Activated CD8-positive, alpha-beta memory T cell treated with anti-CD3 and anti-CD28 coated beads, Interleukin-2, amount 50 U/mL, for 4 hours (primary cell): ENCODE results near the gene GLI2.

Experiments
- DNase-seq: peaks from one replicate; pipeline ENCODE4 v3.0.0-alpha.2; 2020

Gene GLI2

DNA sequence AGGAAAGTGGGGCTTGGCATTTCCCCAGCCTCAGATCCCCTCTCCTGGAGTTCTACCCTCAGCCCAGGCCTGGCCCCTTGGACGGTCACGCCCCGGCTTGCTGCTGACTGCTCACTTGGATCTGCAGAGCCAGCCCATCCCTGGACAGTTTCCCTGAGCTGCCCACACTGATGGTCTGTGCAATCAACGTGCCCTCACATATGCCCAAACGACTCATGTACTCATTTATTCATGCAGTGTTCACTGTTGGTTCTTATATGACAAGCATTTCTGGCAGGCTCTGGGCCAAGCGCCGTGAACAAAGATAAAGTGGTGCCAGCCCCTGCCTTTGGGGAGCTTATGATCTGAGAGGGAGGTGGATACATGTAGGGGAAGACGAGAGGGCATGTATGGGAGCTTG is 20.3 kb upstream of the GLI2 start:
- no peak for DNase-seq

DNA sequence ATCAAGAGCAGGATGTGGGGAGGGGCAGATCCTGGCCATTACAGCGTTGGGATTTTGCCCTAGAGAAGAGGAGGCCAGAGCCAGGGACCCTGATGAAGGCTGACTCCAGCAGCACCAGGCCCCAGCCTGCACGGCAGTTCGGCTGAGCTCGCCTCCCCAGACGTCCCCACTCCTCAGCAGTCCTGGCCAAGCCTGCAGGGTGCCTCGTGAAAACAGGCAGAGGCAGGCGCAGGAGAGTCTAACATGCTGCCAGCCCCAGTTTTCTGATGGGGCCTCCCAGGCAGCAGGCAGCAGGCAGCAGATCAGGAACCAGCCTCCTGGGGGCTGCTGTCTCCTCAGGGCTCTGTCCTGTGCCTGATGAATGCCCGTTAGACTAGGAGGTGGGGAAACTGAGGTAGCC is 19.7 kb upstream of the GLI2 start:
- no peak for DNase-seq

DNA sequence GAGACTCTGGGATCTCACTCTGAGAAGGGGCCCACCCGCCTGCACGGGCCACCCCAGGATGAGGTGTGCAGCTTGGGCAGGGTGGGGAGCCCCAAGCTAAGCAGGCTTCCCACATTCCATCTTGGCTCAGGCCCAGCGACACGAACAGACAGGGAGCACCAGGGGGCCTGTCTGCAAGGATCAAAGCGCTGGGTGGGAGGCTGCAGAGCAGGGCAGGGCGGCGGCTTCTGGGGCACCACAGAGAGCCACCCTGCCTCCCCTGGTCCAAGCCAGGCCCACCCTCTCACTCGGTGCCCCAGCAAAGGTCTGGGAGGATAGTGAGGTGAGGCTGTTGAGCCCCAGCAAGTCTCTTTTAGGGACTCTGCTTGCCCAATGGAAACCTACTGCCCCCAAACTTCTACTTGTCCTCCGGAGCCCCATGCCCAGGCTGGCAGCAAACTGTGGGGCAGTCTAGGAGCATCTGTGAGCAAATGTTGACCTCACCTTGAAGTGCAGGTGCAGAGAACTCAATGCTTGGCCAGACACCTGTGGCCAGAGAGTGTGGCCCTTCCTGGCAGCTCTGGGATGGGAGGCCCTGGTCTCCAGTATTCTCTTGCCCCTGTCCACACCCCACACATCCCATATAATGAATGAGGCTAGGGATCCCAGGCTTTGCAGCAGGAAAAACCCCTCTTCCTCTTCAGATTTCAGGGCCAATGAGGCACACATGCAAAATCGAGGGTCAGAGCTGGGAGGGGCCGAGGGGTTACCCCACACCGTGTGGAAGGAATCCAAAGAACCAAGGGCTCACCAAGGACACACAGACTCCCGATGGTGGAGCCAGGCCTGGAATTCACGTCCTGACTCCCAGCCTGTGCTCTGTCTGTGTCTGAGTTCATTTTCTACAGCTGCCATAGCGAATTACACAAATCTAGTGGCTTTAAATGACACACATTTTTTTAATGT is 18.8 kb upstream of the GLI2 start:
- DNase-seq: no peak

DNA sequence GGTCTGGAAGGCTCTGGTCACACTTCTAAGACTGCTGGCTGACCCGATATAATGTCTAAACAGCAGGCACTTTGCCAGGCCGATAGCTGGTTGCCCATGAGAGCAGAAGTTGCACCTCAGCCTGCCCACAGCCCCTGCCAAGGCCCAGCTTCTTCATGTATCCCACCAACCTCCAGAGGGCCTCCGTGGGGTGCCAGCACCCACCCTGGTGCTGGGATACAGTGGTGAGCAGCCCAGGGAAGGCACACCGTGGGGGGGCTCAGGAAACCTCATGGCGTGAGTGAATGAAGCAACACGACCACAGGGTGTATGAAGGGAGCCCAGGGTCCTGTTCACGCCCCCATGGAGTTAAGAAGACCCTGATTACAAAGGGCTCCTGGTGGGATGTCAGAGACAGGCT is 16.2 kb upstream of the GLI2 start:
- DNase-seq: no peak

DNA sequence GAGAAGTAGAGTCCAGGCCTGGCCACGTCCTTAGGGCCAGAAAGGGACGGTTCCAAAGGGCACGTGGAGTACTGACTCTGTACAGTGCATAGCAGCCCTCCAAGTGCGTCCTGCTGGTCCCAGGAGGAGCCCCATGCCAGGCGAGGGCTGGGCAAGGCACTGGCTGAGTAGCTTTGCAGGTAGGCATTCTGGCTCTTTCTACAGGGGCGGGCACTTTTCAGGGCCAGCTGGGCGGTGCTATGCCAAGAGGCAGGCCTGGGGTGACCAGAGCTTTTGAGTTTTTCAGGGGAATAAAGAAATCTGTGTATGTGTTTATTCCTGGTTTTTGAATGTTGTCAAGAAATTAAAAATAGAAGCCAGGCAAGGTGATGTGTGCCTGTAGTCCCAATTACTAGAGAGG is 15.4 kb upstream of the GLI2 start:
- no peak for DNase-seq

DNA sequence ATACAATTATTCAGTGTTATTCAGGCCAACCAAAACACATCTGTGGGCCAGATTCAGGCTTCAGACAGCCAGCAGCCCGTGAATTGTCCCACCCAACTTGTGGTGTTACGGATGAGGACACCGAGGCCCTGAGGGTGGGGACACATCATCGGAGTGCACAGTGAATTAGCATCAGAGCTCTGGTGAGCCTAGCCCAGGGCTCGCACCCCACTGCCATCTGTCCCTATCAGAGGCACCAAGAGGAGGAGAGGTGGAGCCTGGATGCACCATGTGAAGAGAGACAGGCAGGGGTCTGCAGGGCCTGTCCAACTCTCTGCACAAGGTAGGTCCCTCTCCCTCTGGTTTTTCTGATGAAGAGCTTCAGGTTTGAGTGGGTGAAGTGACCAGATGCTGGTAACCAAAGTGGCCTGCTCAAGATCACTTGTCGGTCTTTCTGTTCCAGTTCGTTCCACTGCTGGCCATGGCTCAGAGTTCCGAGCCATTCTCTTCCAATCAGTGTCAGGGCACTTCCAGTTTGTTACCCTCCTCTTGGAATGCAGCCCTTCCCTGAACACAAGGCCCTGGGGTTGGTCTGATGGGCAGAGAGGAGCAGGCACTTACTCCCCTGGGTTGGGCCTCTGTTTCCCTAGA is 14.8 kb upstream of the GLI2 start:
- no peak for DNase-seq

DNA sequence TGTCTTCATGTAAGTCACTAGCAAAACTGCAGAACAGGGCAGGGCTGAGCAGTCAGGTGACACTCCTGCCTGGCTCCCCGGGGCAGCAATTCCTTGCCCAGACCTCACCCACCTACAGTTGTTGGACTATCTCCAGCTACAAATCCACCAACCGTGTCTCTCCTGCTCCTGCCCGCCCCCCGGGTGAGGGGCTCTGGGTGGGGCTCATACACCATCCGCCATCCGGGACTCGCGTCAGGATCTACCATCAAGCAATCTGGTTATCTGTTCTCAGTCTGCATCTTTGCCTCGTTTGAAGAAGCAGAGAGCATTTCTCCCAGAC is 13.5 kb upstream of the GLI2 start:
- no peak for DNase-seq

DNA sequence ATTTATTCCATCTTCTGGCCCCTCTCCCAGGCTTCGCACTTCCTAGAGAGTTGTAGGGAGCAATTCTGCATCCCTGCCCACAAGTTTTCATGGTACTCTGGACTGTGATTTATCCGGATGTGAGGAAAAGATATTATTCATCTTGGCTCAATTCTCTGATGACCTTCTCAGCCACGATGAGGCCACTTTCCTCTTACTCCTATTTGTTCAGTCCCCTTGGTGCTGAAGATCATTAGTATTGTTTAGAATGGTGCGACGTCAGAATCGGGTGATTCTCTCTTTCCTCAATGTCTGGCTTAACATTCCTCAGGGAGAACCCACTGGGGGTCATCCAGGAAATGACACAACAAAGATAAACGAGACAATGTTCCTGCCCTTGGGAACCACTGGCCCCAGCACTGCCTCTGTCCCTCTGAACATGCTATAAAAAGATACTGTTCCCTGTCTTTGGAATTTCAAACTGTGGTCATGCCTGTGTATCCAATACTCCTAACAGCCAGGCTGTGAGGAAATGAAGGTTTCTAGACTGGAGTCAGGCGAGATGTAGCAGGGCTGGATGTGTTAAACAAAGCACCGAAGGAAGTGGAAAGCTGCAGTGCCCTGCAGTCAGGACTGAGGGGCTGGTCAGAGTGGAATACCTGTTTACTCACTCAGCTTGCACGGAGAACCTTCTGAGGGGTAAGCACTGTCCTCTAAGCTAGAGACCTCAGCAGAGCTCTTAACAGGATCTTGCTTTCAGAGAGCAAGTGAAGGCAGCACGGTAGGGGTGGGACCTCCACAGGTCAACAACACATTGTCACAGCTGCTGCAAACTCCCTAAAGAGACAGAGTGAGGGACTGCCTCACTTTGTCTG is 12.9 kb upstream of the GLI2 start:
- DNase-seq: no peak

DNA sequence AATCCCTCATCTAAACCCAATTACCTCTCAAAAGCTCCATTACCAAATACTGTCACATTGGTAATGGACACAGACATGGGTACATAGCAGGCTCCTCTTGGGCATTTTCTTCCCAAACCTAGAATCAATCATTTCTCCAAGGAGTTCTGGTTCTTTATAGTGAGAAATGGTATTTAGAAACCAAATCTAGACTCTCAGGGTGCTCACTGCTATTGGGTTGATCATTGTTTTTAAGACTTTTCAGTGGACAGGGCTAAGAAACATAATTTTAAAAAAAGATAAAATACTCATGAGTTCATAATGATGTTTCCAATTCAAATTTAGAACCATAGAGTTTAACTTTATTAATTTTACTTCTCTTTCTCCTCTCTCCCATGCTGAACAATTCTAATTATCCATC is 9.4 kb upstream of the GLI2 start:
- no peak for DNase-seq

DNA sequence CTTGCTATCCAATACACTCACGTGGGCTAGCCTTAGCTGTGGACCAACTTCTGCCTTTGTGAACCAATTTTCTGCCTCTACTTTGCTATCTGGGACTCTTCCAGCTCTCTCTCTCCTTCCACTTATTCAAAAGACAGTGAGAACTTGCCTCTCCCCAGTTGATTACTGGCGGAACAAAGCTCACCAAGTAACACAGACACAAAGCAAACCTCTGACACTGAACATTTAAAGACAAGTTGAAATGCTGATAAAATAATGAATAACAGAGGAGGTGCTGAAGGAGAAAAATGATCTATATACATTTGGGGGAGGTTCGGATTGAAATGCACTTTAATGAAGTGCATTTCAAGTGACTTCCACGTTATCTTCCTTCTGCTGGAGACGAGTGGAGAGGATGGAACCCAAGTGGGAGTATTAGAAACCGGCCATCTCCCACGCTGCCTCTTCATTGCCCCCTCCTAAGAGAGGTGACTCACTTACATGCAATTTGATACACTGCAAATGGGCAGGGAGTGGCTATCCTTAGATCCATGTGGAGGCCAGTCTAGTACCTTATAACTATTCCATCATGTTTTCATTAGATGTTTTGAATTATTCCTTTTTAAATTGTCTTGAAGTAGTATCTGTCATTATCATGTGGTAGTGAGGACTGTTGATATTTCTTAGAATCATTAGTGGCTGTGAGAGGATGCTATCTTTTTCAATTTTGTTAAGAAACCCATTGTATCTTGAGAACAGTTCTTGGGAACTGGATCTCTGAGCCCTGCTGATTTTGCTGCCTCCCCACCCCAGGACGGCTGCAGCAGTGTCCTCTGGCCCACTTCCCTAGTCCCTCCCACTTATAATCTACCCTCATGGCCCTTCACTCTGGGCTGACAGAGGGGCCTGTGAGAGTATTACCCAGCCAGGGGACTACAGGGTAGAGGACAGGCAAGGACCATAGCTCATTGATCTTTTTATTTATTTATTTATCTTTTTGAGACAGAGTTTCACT is 6.0 kb upstream of the GLI2 start:
- no peak for DNase-seq

DNA sequence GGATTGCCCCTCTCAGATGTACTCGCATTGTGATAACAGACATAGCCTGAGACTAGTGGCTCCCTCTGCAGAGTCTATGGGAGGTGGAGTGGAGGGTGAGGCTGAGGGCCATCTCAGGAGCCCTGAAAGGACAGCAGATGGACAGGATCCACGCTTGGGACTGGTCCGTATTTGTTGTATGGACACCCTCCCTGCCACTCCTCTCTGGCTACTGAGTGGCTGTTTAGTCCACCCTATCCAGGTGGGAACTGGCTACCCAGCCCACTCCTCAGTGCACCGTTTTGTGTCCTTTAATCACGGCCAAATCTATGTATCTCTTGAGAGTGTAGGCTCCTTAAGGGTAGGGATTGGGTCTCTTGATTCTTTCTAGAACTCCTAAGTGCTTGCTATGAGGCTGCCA is 4.5 kb upstream of the GLI2 start:
- DNase-seq: no peak

DNA sequence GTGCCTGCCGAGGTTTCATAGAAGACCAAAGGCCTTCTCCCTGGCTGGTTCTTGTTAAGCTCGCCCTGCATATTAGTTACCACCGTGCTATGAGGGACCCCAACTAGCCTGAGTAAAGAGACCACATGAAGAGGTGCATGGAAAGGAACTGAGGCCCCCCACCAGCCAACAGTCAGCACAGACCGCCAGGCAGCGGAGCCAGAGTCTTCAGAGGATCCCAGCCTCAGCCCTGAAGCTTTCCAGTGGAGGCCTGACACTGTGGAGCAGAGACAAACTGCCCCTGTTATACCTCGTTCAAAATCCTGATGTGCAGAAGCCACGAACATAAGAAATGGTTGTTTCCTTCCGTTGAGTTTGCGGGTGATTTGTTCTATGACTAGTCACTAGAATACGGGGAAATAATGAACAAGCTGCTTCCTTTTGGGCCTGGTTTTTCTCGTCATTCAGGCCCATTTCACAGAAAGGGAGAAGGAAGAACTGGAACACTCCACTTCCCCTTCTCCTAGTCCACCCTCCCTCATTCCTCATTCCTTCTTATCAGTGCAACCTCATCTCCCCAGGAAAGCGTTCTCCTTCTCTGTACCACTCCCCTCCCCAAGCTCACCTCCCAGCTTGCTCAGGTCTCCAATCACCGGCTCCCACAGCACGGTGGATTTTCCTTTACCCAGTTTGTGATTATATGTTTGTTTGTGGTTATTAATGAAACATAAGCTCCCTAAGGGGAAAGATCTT is 3.0 kb upstream of the GLI2 start:
- DNase-seq: no peak

DNA sequence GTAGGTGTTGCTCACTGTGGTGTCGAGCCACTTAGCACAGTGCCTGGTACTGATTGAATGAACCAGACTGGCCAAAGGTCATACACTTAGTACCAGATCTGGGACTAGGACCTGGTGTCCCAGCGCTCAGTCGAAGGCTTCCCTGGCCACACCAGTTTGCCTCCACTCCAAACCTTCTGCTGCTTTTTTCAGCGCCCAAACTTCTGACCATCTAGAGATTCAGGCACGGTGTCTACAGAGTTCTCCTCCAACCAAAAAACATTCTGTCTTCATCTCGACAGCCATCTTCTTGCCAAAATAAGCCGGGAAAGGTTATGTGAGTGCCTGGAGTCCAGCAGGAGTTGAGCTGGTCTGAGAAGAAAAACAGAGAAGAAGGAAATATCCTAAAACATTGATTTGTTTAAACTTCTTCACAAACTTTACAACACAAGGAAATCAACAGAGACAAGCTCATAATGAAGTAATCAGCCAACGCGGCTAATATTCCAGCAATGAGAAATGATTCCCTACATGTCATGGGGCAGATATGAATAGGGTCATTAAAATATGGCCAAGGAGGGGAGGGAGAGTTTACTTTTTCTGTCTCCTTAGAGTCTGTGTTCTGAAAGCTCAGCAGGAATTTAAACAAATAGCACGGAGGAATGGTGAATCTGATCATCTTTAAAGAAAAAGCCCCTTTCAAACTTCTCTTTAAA is 2.3 kb upstream of the GLI2 start:
- no peak for DNase-seq

DNA sequence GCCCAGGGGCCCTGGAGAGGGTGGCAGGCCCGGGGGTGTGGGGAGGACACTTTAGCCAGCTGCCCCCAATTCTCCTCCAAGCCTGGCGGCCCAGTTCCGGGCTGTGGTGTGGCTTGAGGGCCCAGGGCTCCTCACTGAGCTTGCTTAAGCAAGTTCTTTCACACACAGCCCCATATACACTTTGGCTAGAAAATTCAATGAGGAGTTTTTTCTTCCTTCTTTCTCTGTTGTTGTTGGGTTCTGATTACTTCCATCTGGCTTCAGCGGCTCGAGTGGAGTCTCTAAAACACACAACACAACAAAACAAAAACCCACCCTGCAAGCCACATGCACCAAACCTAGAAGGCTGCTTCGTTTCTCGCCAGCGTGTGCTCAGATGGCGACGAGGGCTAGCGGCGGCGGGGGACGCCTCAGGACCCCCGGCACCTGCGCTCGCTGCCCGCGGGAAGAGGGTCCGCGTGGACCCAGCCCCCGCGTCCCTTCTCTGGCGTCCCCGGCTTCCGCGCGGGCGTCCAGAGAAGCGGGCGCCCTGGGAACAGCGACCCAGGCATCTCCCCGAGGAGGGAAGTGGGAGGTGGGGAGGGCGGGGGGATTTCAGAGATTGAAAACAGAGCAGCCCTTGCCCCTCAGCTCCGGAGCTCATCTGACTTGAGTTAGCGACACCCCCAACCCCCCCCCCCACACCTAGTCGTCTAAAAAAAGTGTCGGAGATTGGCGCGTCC is 577 bp upstream of the GLI2 start:
- DNase-seq: no peak

DNA sequence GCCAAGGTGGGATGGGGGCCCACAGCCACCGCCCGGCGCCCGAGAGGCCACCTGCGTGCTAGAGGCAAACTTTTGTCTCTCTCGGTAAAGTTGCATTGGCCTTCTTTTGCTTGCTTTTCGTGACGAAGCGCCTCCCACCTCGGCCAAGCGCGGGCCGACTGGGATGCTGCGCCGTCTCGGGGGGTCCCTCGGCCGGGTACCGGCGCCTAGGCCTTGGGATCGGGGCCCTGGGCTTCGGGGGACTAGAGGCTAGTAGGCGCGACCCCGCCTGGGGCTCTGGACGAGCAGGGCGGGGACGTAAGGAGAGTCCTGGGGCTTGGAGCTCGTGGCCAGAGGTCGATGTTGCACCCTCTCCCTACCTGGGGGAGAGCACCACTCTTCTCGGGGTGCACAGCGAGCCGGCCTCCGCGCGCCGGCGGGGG is 545 bp downstream of the GLI2 start:
- no peak for DNase-seq

DNA sequence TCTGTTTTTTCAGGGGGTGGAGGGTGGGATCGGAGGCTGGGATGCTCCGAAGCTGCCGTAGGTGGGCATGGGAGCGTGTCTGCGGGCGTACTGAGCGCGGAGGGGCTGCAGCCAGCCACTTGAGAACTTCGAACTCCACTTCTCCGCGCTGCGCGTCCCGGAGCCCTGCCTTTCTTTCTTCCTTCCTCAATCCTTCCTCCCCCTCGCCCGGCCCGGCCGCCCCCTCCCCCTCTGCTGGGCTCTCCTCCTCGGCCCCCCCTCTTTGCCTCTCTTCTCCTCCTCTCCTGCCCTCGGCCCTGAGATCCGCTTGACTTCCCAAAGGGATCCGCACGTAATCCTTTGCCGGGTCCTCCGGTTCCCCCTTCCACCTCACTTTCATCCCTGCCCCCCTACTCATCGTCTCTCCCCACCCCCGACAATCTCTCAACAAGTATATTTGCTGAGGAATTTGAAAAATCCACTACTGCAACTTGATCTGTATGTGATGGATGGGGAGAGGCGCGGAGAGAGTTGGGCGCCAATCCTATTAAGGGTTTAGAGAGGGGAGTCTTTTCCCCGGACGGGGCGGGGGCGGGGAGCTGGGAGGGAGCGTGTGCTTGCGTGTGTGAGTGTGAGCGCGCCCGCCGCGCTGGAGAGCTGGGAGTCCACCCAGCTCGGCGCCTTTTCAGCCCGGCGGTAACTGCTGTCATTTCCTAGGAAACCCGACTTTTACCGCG is 1.1 kb downstream of the GLI2 start:
- DNase-seq: no peak

DNA sequence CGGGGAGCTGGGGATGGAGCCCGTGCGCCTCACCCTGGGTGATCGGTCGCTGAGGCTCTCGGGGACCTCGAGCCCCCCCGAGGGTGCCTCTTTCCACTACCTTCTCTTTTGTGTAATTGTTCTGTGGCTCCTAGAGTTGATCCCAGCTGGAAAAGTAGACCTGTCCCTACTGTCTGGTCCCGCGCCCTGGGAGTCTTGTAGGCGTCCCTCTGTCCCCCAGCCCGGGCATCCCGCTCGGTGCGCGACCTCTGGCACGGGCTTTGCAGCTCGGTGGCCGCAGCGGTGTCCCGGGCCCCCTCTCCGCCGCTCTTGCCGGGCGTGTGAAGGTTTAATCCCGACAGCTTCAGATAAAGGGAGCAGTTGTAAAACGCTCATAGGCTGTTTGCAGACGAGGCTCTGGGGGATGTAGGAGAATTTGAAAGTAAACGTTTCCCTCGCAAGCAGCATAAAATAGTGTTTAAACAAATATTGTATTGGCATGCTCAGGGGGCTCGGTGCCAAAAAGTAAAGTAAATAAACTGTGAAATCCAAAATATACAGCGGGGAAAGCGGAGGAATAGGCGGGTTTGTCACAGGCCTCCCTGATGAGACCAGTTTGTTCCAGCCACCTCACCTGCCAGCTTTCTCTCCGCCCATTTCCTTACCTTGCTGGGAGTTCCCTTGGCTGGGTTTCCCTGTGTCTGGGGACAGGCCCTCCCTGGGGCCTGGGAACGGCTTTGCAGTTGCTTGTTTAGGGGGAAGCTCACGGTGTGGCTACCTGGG is 1.9 kb downstream of the GLI2 start:
- no peak for DNase-seq

DNA sequence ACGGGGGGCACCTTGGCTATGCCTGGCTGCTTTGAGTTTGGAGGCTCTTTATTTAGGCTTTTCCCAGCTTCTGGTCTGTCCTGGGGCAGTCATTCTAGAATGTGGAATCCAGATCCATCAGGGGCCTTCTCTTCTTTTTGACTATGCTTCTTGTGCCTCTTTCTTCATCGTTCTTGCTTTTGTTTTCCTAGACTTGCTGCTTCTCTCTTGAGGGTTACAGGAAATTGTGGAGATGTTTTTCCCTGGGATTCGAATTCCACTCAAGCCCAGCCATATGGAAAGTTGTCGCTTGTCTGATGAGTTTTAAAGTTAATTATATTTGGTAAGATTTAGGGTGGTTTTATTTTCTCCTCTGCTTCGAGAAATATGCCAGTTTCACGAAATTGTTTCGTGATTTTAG is 2.4 kb downstream of the GLI2 start:
- DNase-seq: no peak
